Lower lobe of right lung (tissue), 2 donors: ENCODE data around the gene SLCO1A2. TPM values are rescaled to one million over a fixed set of nuclear protein-coding genes. Genes with fewer than 3 reads are reported as not detected.
A peak's percentile ranks its signal among the peaks of the same experiment; 100 is the strongest.

Experiments
- ATAC-seq, 2 donors: fragments of 200-7000 bp; cut with Tn5 transposase; one replicate each; pipeline ENCODE4 v1.9.1; 2020 to 2022; ENCODE audit warnings: mild to moderate bottlenecking in 2 of 2, moderate library complexity in 2 of 2
- DNase-seq: peaks from one replicate; pipeline ENCODE4 v3.0.0-alpha.2; 2020
- H3K27ac ChIP-seq: fragments of 200-600 bp; one replicate; pipeline ENCODE4 v1.8.0; 2022
- H3K27me3 ChIP-seq: fragments of 200-600 bp; one replicate; pipeline ENCODE4 v1.8.0; 2022; ENCODE audit warnings: low read depth
- H3K36me3 ChIP-seq: fragments of 200-600 bp; one replicate; pipeline ENCODE4 v1.8.0; 2022; ENCODE audit warnings: mild to moderate bottlenecking
- H3K4me1 ChIP-seq: fragments of 200-600 bp; one replicate; pipeline ENCODE4 v1.8.0; 2022
- H3K4me3 ChIP-seq: fragments of 200-600 bp; one replicate; pipeline ENCODE4 v1.8.0; 2022; ENCODE audit warnings: mild to moderate bottlenecking
- H3K9me3 ChIP-seq: fragments of 200-600 bp; one replicate; pipeline ENCODE4 v1.8.0; 2022
- CTCF ChIP-seq: fragments of 200-600 bp; IDR thresholded peaks from one replicate; pipeline ENCODE4 v1.8.0; 2022; ENCODE audit warnings: antibody characterized with exemption, mild to moderate bottlenecking
- intact Hi-C: fragments of 100-400 bp; cut with DNase I; formaldehyde crosslinking; loops from one replicate; pipeline ENCODE4 v1.11.0; 2022
- total RNA-seq: library from RNA; stranded (reverse); fragmentation: NEBNext Ultra II Directional; extraction: Animal tissue kit (Norgen Biotek cat#: 25700); gene quantifications from one replicate; pipeline ENCODE4 v1.2.1, GENCODE V29; 2021
- donor health status: DM: no; HTN: yes; CAD: no; lungs with severe emphysema.

SLCO1A2 gene
- total RNA-seq, 1 donor from 2014 or later: 3.5 TPM

GRCh38 chr12:21296751-21297406, 37.8 kb downstream of the SLCO1A2 start:
- intact Hi-C loops: no loop called here
- TF ChIP-seq CTCF: peak; percentile 73
- no peak overlapping the region for H3K4me3 ChIP-seq

DNA sequence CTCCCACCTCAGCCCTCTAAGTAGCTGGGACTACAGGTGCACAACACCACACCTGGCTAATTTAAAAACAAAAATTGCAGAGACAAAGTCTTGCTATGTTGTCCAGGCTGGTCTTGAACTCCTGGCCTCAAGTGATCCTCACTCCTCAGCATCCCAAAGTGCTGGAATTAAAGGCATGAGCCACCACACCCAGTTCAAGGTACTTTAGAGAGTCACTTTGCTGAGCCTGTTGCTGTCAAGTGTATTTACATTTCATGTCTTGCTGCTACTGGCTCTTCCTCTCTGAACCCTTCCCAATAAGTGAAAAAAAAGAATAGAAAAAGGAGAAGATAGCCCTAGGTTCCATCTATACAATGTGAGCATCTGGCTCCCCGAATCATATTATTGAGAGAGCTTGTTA, 38.4 kb downstream of the SLCO1A2 start:
- no peak for DNase-seq
- TF ChIP-seq CTCF: no peak
- Histone ChIP-seq H3K36me3 (no peaks in the 10 kb centered on the region), H3K9me3 (no peaks in the 10 kb centered on the region), H3K4me1 (no peaks in the 10 kb centered on the region), H3K27me3 (no peaks in the 10 kb centered on the region), H3K4me3 (no peak overlapping the region), H3K27ac (no peak overlapping the region)
- peak; percentile 29 to 33 for ATAC-seq
- intact Hi-C loops: no loop called here

More at GRCh38 chr12:21296751-21297406, 37.8 kb downstream of the SLCO1A2 start:
- H3K9me3 ChIP-seq: no peaks in the 10 kb centered on the region
- no peak overlapping the region for H3K27ac ChIP-seq
- DNase-seq (no peak), ATAC-seq (peak; percentile 50 to 75)
- H3K36me3 ChIP-seq: no peaks in the 10 kb centered on the region
- H3K27me3 ChIP-seq: no peaks in the 10 kb centered on the region
- no peaks in the 10 kb centered on the region for H3K4me1 ChIP-seq

- Histone ChIP-seq H3K27me3 (no peaks in the 10 kb centered on the region), H3K9me3 (no peaks in the 10 kb centered on the region), H3K27ac (no peak overlapping the region), H3K4me1 (no peaks in the 10 kb centered on the region), H3K36me3 (no peaks in the 10 kb centered on the region), H3K4me3 (no peak overlapping the region)
- TF ChIP-seq CTCF: no peak
- ATAC-seq (no peak), DNase-seq (no peak)
- intact Hi-C loops: no loop called here
Observed at GRCh38 chr12:21294176-21294575, 40.5 kb downstream of the SLCO1A2 start.

DNA sequence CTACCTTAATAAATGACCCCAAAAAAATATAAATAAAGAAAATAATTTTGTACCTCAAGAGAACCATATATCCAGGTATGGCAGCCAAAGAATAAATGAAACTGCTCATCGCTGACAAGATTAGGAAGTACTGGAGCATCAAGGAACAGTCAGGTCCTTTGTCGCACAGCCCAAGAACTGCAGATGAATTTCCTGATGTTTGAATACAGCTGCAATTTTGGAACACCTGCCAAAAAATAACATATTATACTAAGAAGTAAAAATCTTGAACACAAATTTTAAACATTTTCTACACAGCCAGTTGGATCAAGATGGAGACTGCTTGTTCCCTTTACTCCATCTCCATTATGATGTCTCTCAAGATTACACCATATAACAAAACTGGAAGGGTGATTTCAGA, 42.6 kb downstream of the SLCO1A2 start:
- no peaks in the 10 kb centered on the region for H3K36me3 ChIP-seq

GRCh38 chr12:21289698-21290097, 45.0 kb downstream of the SLCO1A2 start:
- intact Hi-C loops: no loop called here
- Histone ChIP-seq H3K4me3 (no peak overlapping the region), H3K27me3 (no peaks in the 10 kb centered on the region), H3K9me3 (no peaks in the 10 kb centered on the region), H3K4me1 (no peaks in the 10 kb centered on the region), H3K36me3 (no peaks in the 10 kb centered on the region), H3K27ac (no peak overlapping the region)
- ATAC-seq (no peak), DNase-seq (no peak)
- no peak for TF ChIP-seq CTCF

More for the DNA sequence above, 42.6 kb downstream of the SLCO1A2 start:
- H3K9me3 ChIP-seq: no peaks in the 10 kb centered on the region
- no peaks in the 10 kb centered on the region for H3K27me3 ChIP-seq
- H3K4me1 ChIP-seq: no peaks in the 10 kb centered on the region
- H3K4me3 ChIP-seq: no peak overlapping the region
- DNase-seq (no peak), ATAC-seq (no peak)
- intact Hi-C loops: no loop called here
- TF ChIP-seq CTCF: no peak
- no peak overlapping the region for H3K27ac ChIP-seq
